ENCODE data around the gene CAPRIN1.

DNA sequence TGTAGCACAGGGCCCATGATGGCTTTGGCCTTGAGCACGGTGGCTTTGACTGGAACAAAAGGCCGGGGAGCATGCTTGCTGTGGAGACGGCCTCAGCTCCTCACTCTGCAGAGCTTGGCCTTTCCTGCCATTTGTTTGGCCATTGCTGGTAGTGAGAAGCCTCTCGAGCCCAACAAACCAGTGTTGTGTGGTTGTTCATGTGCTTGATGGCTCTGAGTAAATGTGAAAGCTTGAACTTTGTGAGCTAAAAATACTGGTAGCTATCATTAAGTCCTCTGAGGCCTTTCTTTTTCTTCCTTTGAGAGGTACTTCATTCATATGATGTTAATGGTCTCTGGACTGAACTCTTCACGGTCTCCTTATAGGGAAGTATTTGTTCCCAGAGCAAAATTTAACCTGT lies 93.5 kb downstream of the CAPRIN1 start:
- no peak for TF ChIP-seq CTCF (IDR thresholded peaks at IDR 0.05; ENCODE audit: insufficient read depth, low read length)
- TF ChIP-seq POLR2AphosphoS5 (IDR thresholded peaks at IDR 0.05; ENCODE audit: low read depth) = no peak
- no peak for TF ChIP-seq SPI1 (IDR thresholded peaks at IDR 0.05; ENCODE audit: borderline replicate concordance, low read depth)
- TF ChIP-seq, protein P1, sequence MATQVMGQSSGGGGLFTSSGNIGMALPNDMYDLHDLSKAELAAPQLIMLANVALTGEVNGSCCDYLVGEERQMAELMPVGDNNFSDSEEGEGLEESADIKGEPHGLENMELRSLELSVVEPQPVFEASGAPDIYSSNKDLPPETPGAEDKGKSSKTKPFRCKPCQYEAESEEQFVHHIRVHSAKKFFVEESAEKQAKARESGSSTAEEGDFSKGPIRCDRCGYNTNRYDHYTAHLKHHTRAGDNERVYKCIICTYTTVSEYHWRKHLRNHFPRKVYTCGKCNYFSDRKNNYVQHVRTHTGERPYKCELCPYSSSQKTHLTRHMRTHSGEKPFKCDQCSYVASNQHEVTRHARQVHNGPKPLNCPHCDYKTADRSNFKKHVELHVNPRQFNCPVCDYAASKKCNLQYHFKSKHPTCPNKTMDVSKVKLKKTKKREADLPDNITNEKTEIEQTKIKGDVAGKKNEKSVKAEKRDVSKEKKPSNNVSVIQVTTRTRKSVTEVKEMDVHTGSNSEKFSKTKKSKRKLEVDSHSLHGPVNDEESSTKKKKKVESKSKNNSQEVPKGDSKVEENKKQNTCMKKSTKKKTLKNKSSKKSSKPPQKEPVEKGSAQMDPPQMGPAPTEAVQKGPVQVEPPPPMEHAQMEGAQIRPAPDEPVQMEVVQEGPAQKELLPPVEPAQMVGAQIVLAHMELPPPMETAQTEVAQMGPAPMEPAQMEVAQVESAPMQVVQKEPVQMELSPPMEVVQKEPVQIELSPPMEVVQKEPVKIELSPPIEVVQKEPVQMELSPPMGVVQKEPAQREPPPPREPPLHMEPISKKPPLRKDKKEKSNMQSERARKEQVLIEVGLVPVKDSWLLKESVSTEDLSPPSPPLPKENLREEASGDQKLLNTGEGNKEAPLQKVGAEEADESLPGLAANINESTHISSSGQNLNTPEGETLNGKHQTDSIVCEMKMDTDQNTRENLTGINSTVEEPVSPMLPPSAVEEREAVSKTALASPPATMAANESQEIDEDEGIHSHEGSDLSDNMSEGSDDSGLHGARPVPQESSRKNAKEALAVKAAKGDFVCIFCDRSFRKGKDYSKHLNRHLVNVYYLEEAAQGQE (IDR thresholded peaks at IDR 0.05; ENCODE audit: insufficient replicate concordance, low read depth) = no peak
- TF ChIP-seq GABPA (IDR thresholded peaks at IDR 0.05; ENCODE audit: low read depth) = no peak

Data from HL-60 (cell line).